ENCODE results near the gene CCR7.

CCR7 gene

DNA sequence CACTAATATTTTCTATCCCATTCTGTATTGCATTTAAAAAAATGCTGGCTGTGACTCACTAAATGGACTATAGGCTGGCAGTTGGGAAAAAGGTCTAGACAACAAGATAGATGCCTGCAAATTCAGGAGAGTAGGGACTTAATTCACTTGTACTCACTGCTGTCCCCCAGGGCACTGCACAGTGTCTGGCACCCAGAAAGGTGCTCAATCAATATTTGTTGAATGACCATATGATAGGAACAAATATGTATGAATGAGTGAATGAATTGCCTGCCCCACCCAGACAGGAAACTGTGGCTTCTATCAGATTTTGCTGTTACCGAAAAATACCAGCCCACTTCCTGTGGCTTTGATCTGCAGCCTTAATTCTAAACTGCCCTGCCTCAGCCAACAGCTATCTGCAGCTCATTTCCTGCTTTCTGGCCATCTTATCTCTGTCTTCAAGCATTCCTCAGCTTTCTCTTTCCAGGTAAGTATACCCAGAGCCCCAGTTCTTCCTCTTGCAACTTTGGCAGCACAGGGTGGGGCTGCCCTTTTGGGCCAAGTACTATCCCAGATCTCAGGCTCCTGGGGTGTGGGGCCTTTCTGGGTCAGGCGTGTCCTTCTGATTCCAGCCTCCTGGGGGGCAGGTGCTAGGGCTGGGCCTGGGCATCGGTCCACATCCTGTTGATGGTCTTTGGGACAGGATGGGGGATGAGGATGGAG is 48.5 kb downstream of the CCR7 start:
- POLR2A ChIA-PET, result interaction anchor here (0.6 kb wide), 1 partner anchor 9 kb away, joined by 3 read pairs; no protein-coding TSS in a partner anchor
- no peak for DNase-seq (ENCODE audit: low read depth, low spot score)
- TF ChIP-seq, protein P1, sequence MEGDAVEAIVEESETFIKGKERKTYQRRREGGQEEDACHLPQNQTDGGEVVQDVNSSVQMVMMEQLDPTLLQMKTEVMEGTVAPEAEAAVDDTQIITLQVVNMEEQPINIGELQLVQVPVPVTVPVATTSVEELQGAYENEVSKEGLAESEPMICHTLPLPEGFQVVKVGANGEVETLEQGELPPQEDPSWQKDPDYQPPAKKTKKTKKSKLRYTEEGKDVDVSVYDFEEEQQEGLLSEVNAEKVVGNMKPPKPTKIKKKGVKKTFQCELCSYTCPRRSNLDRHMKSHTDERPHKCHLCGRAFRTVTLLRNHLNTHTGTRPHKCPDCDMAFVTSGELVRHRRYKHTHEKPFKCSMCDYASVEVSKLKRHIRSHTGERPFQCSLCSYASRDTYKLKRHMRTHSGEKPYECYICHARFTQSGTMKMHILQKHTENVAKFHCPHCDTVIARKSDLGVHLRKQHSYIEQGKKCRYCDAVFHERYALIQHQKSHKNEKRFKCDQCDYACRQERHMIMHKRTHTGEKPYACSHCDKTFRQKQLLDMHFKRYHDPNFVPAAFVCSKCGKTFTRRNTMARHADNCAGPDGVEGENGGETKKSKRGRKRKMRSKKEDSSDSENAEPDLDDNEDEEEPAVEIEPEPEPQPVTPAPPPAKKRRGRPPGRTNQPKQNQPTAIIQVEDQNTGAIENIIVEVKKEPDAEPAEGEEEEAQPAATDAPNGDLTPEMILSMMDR (IDR thresholded peaks at IDR 0.05; ENCODE audit: insufficient read depth, low read length, missing control alignments), result no peak
- CTCF ChIA-PET, result interaction anchor here (0.6 to 3.9 kb wide), 2 partner anchors 12 to 16 kb away, joined by 3 to 29 read pairs; no protein-coding TSS in a partner anchor
- no peak overlapping the region for H3K4me3 ChIP-seq (ENCODE audit: low read depth, low read length)

GRCh38 chr17:40515491-40516041 is 49.7 kb downstream of the CCR7 start:
- TF ChIP-seq, protein P1 (IDR thresholded peaks at IDR 0.05; ENCODE audit: insufficient read depth, low read length, missing control alignments), result no peak
- ChIA-PET CTCF (interaction anchor here (1.3 kb wide), 1 partner anchor 1150 kb away, joined by 3 read pairs; no protein-coding TSS in a partner anchor), POLR2A (no interaction called here)
- H3K4me3 ChIP-seq (ENCODE audit: low read depth, low read length), result no peak overlapping the region
- no peak for DNase-seq (ENCODE audit: low read depth, low spot score)

GRCh38 chr17:40515011-40515410 is 50.3 kb downstream of the CCR7 start:
- TF ChIP-seq, protein P1 (IDR thresholded peaks at IDR 0.05; ENCODE audit: insufficient read depth, low read length, missing control alignments), result no peak
- POLR2A ChIA-PET, result no interaction called here
- CTCF ChIA-PET, result interaction anchor here (1.3 kb wide), 1 partner anchor 1151 kb away, joined by 3 read pairs; no protein-coding TSS in a partner anchor

DNA sequence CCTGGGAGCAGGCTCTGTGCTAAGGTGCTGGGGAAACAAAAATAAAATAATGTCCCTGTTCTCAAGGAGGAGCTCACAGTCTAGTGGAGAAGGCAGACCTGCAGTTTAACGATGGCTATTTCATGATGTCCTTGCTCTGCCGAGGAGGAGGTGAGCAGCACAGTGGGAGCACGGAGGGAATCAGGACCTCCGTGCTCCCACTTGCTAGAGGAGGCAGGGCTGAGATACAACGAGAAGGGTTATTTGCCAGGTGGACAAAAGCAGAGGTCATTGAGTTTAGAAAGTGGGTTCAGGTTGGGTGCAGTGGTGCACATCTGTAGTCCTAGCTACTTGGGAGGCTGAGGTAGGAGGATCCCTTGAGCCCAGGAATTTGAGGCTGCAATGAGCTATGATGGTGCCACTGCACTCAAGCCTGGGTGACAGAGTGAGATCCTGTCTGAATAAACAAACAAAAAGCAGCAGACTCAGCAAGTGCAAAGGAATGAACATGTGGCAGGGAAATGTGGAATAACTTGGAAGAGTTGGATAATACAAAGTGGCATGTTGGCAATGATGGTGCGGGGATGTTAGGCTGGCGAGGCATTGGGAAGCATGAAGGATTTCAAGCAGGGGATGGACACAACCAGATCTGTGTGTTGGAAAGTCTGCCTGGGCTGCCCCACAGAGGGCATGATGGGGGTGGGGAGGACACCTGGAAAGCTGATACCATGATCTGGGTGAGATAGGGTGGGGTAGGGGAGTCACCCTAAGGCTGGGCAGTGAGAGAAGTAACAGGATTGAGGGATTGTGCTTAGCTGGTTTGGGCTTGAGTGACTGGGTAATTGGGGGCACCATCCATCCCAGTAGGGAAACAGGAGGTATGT is 51.0 kb downstream of the CCR7 start:
- no peak for DNase-seq (ENCODE audit: low read depth, low spot score)
- CTCF ChIA-PET, result interaction anchor here (1.3 to 3.6 kb wide), 3 partner anchors 19 to 1152 kb away, joined by 3 to 24 read pairs (median 8); no protein-coding TSS in a partner anchor
- POLR2A ChIA-PET, result no interaction called here
- H3K4me3 ChIP-seq (ENCODE audit: low read depth, low read length), result no peak overlapping the region
- TF ChIP-seq, protein P1 (IDR thresholded peaks at IDR 0.05; ENCODE audit: insufficient read depth, low read length, missing control alignments), result no peak

More at GRCh38 chr17:40515011-40515410, 50.3 kb downstream of the CCR7 start:
- no peak for DNase-seq (ENCODE audit: low read depth, low spot score)
- H3K4me3 ChIP-seq (ENCODE audit: low read depth, low read length), result no peak overlapping the region

- ChIA-PET CTCF (interaction anchor here (0.6 to 3.6 kb wide), 7 partner anchors 9 to 157 kb away, joined by 3 to 24 read pairs (median 4); no protein-coding TSS in a partner anchor), POLR2A (interaction anchor here (0.6 to 1.6 kb wide), 4 partner anchors 14 to 108 kb away, joined by 3 to 4 read pairs (median 3); no protein-coding TSS in a partner anchor)
- TF ChIP-seq, protein P1 (IDR thresholded peaks at IDR 0.05; ENCODE audit: insufficient read depth, low read length, missing control alignments), result no peak
- no peak for DNase-seq (ENCODE audit: low read depth, low spot score)
- H3K4me3 ChIP-seq (ENCODE audit: low read depth, low read length), result no peak overlapping the region
Observed at GRCh38 chr17:40511667-40512220, 53.5 kb downstream of the CCR7 start.

Measured in AG04449 (cell line).